ENCODE results near the gene BOD1L1. TPM values are rescaled to one million over a fixed set of nuclear protein-coding genes. Genes with fewer than 3 reads are reported as not detected.
A peak's percentile ranks its signal among the peaks of the same experiment; 100 is the strongest.

BOD1L1 gene
- total RNA-seq, 4 donors from 2014 or later, result 34.6 to 45.3 (median 35.4) TPM

- Histone ChIP-seq H3K9me3 (peaks cover 0 to 5% (median 0%) of the 10 kb centered on the region in 3 donors), H3K4me3 (no peak overlapping the region), H3K27ac (no peak overlapping the region), H3K27me3 (no peaks in the 10 kb centered on the region), H3K36me3 (no peaks in the 10 kb centered on the region), H3K4me1 (no peaks in the 10 kb centered on the region)
- WGBS, 2 donors (ENCODE audit: low coverage in 1 of 2), result 40% methylated on average over 2 of the region's 5 CpGs; no CpG with 5 or more reads in 1 of the 2 donors
- TF ChIP-seq EP300 (IDR thresholded peaks at IDR 0.05) (no peak), CTCF (IDR thresholded peaks at IDR 0.05) (no peak), POLR2A (IDR thresholded peaks at IDR 0.05) (no peak)
- ATAC-seq, result no peak
Measured at GRCh38 chr4:13665701-13666660, 38.5 kb upstream of the BOD1L1 start.

GRCh38 chr4:13659341-13660070, 32.0 kb upstream of the BOD1L1 start:
- H3K27ac ChIP-seq, result no peak overlapping the region
- TF ChIP-seq CTCF (IDR thresholded peaks at IDR 0.05) (no peak), POLR2A (IDR thresholded peaks at IDR 0.05) (no peak), POLR2AphosphoS5 (IDR thresholded peaks at IDR 0.05) (no peak), EP300 (IDR thresholded peaks at IDR 0.05) (no peak)

GRCh38 chr4:13656569-13657405, 29.3 kb upstream of the BOD1L1 start:
- H3K36me3 ChIP-seq, result no peaks in the 10 kb centered on the region
- no peaks in the 10 kb centered on the region for H3K9me3 ChIP-seq
- peak overlapping the region in 1 of 2 donors; percentile 20 for H3K4me3 ChIP-seq
- H3K27ac ChIP-seq, result no peak overlapping the region
- no peaks in the 10 kb centered on the region for H3K27me3 ChIP-seq
- H3K4me1 ChIP-seq, result peaks cover 0 to 22% (median 3%) of the 10 kb centered on the region in 3 donors
- WGBS, 2 donors (ENCODE audit: low coverage in 1 of 2), result 12 to 15% methylated on average over 12 to 13 of the region's 13 CpGs
- TF ChIP-seq POLR2AphosphoS5 (IDR thresholded peaks at IDR 0.05) (no peak), EP300 (IDR thresholded peaks at IDR 0.05) (no peak), POLR2A (IDR thresholded peaks at IDR 0.05) (no peak), CTCF (IDR thresholded peaks at IDR 0.05) (peak; percentile 55 to 79 (median 61))
- no peak for ATAC-seq

More at GRCh38 chr4:13659341-13660070, 32.0 kb upstream of the BOD1L1 start:
- no peaks in the 10 kb centered on the region for H3K9me3 ChIP-seq
- H3K4me1 ChIP-seq, result peaks cover 0 to 11% (median 2%) of the 10 kb centered on the region in 3 donors
- 59 to 84% methylated on average over 3 to 6 of the region's 6 CpGs for WGBS, 2 donors (ENCODE audit: low coverage in 1 of 2)
- H3K4me3 ChIP-seq, result no peak overlapping the region
- no peaks in the 10 kb centered on the region for H3K36me3 ChIP-seq
- no peaks in the 10 kb centered on the region for H3K27me3 ChIP-seq
- ATAC-seq, result peak; percentile 16

- H3K27me3 ChIP-seq, result no peaks in the 10 kb centered on the region
- peak; percentile 86 for ATAC-seq
- no peaks in the 10 kb centered on the region for H3K36me3 ChIP-seq
- H3K4me3 ChIP-seq, result peak overlapping the region; percentile 35 to 57
- H3K9me3 ChIP-seq, result no peaks in the 10 kb centered on the region
- 0 to 3% methylated on average over 6 to 13 of the region's 31 CpGs for WGBS, 2 donors (ENCODE audit: low coverage in 1 of 2)
- peak overlapping the region in 2 of 4 donors; percentile 39 to 44 for H3K27ac ChIP-seq
- peaks cover 0 to 22% (median 3%) of the 10 kb centered on the region in 3 donors for H3K4me1 ChIP-seq
- TF ChIP-seq EP300 (IDR thresholded peaks at IDR 0.05) (no peak), POLR2AphosphoS5 (IDR thresholded peaks at IDR 0.05) (no peak), CTCF (IDR thresholded peaks at IDR 0.05) (peak; percentile 54 to 83 (median 72)), POLR2A (IDR thresholded peaks at IDR 0.05) (no peak)
Measured at GRCh38 chr4:13654162-13654797, 26.8 kb upstream of the BOD1L1 start.
